H9 (cell line): Measurements from ENCODE around the gene NARS2. TPM values are rescaled to one million over a fixed set of nuclear protein-coding genes. Genes with fewer than 3 reads are reported as not detected.

Source experiments
- DNase-seq: peaks from one replicate; pipeline ENCODE4 v3.0.0-alpha.2; 2017
- H2AFZ ChIP-seq: one replicate; pipeline ENCODE4 v1.6.1; 2013; ENCODE audit warnings: mild to moderate bottlenecking, low read length, control low read depth, moderate library complexity
- H2AK5ac ChIP-seq: 2 replicates; pipeline ENCODE4 v1.6.1; 2013; ENCODE audit warnings: low read length, control low read depth, mixed read lengths; ENCODE audit not compliant: insufficient read length
- H2BK120ac ChIP-seq: one replicate; pipeline ENCODE4 v1.6.1; 2013; ENCODE audit warnings: low read depth, mild to moderate bottlenecking, low read length, control low read depth, inconsistent platforms; ENCODE audit not compliant: poor library complexity, severe bottlenecking
- H2BK12ac ChIP-seq: 2 replicates; pipeline ENCODE4 v1.6.1; 2013; ENCODE audit warnings: low read length, control low read depth, mixed read lengths, low read depth; ENCODE audit not compliant: insufficient read length
- H2BK15ac ChIP-seq: 2 replicates; pipeline ENCODE4 v1.6.1; 2013; ENCODE audit warnings: low read depth, low read length, control low read depth
- H2BK20ac ChIP-seq: one replicate; pipeline ENCODE4 v1.6.1; 2013; ENCODE audit warnings: low read depth, mild to moderate bottlenecking, low read length, control low read depth, inconsistent platforms; ENCODE audit not compliant: poor library complexity, severe bottlenecking
- H2BK5ac ChIP-seq: 2 replicates; pipeline ENCODE4 v1.6.1; 2013; ENCODE audit warnings: low read length, control low read depth, mixed read lengths; ENCODE audit not compliant: insufficient read length
- H3K14ac ChIP-seq: 2 replicates; pipeline ENCODE4 v1.6.1; 2013; ENCODE audit warnings: low read length, control low read depth; ENCODE audit not compliant: insufficient read depth
- H3K18ac ChIP-seq: 2 replicates; pipeline ENCODE4 v1.6.1; 2013; ENCODE audit warnings: low read depth, mild to moderate bottlenecking, mixed read lengths, low read length, control low read depth; ENCODE audit not compliant: insufficient read length
- H3K23ac ChIP-seq: 2 replicates; pipeline ENCODE4 v1.6.1; 2013; ENCODE audit warnings: low read length, control low read depth, mixed read lengths, low read depth; ENCODE audit not compliant: insufficient read length
- H3K23me2 ChIP-seq: 2 replicates; pipeline ENCODE4 v1.6.1; 2013; ENCODE audit warnings: low read depth, mild to moderate bottlenecking, mixed read lengths, low read length, control low read depth; ENCODE audit not compliant: insufficient read length, poor library complexity, severe bottlenecking
- H3K27ac ChIP-seq: 2 replicates; pipeline ENCODE4 v1.5.1; 2013; ENCODE audit warnings: low read length, control low read depth, mixed read lengths, low read depth; ENCODE audit not compliant: insufficient read length
- H3K27me3 ChIP-seq: 2 replicates; pipeline ENCODE4 v1.6.1; 2013; ENCODE audit warnings: low read length, control low read depth, inconsistent platforms; ENCODE audit not compliant: insufficient read depth
- H3K4ac ChIP-seq: 2 replicates; pipeline ENCODE4 v1.6.1; 2013; ENCODE audit warnings: low read depth, mild to moderate bottlenecking, control low read depth, inconsistent platforms, low read length, moderate library complexity
- H3K4me1 ChIP-seq: 2 replicates; pipeline ENCODE4 v1.6.1; 2013; ENCODE audit warnings: low read length, control low read depth, inconsistent platforms; ENCODE audit not compliant: insufficient read depth
- H3K4me2 ChIP-seq: 2 replicates; pipeline ENCODE4 v1.6.1; 2013; ENCODE audit warnings: low read length, control low read depth, mixed read lengths; ENCODE audit not compliant: insufficient read length, insufficient read depth
- H3K56ac ChIP-seq: 2 replicates; pipeline ENCODE4 v1.6.1; 2013; ENCODE audit warnings: low read depth, mild to moderate bottlenecking, mixed read lengths, low read length, control low read depth; ENCODE audit not compliant: insufficient read length
- H3K79me1 ChIP-seq: 2 replicates; pipeline ENCODE4 v1.6.1; 2013; ENCODE audit warnings: low read depth, mild to moderate bottlenecking, moderate library complexity, low read length, control low read depth, inconsistent platforms; ENCODE audit not compliant: insufficient read depth, poor library complexity, severe bottlenecking
- H3K79me2 ChIP-seq: 2 replicates; pipeline ENCODE4 v1.6.1; 2013; ENCODE audit warnings: low read length, control low read depth, inconsistent platforms; ENCODE audit not compliant: insufficient read depth
- H3K9ac ChIP-seq: 2 replicates; pipeline ENCODE4 v1.6.1; 2013; ENCODE audit warnings: low read length, control low read depth, mixed read lengths; ENCODE audit not compliant: insufficient read length; ENCODE audit errors: extremely low read depth
- H3K9me3 ChIP-seq: one replicate; pipeline ENCODE4 v1.6.1; 2013; ENCODE audit warnings: low read depth, low read length, inconsistent platforms; ENCODE audit not compliant: control insufficient read depth
- H3T11ph ChIP-seq: one replicate; pipeline ENCODE4 v1.6.1; 2013; ENCODE audit warnings: mild to moderate bottlenecking, low read length, control low read depth, inconsistent platforms
- H4K20me1 ChIP-seq: one replicate; pipeline ENCODE4 v1.6.1; 2013; ENCODE audit not compliant: control insufficient read depth, insufficient read length, insufficient read depth
- H4K5ac ChIP-seq: 2 replicates; pipeline ENCODE4 v1.6.1; 2013; ENCODE audit warnings: low read depth, mild to moderate bottlenecking, mixed read lengths, low read length, control low read depth; ENCODE audit not compliant: insufficient read length
- H4K8ac ChIP-seq: replicated peaks from 2 replicates; pipeline ENCODE4 v1.6.1; 2013; ENCODE audit warnings: low read length, control low read depth, mixed read lengths, low read depth; ENCODE audit not compliant: insufficient read length
- H4K91ac ChIP-seq: 2 replicates; pipeline ENCODE4 v1.6.1; 2013; ENCODE audit warnings: low read depth, mild to moderate bottlenecking, moderate library complexity, mixed read lengths, low read length, control low read depth; ENCODE audit not compliant: insufficient read length
- H3K27ac Mint-ChIP-seq, 3 experiments: 2 replicates in 2 of 3; 3 replicates in 1 of 3; pipeline ENCODE4 v1.8.0; 2020 to 2021; ENCODE audit warnings: mixed read lengths in 3 of 3, mild to moderate bottlenecking in 1 of 3, moderate library complexity in 1 of 3
- H3K27me3 Mint-ChIP-seq: 2 replicates; pipeline ENCODE4 v1.8.0; 2021; ENCODE audit warnings: low read depth, mild to moderate bottlenecking, moderate library complexity, mixed read lengths
- H3K36me3 Mint-ChIP-seq, 3 experiments: 2 replicates in 2 of 3; 3 replicates in 1 of 3; pipeline ENCODE4 v1.8.0; 2020 to 2021; ENCODE audit warnings: low read depth in 3 of 3, mixed read lengths in 3 of 3; ENCODE audit not compliant: insufficient read depth in 1 of 3
- H3K4me1 Mint-ChIP-seq, 2 experiments: 2 replicates each; pipeline ENCODE4 v1.8.0; 2020; ENCODE audit warnings: mixed read lengths in 2 of 2
- H3K4me3 Mint-ChIP-seq, 2 experiments: 2 replicates in 1 of 2; 3 replicates in 1 of 2; pipeline ENCODE4 v1.8.0; 2020 to 2021; ENCODE audit warnings: mild to moderate bottlenecking in 2 of 2, mixed read lengths in 2 of 2, moderate library complexity in 1 of 2
- H3K9me3 Mint-ChIP-seq, 2 experiments: 2 replicates in 1 of 2; 3 replicates in 1 of 2; pipeline ENCODE4 v1.8.0; 2020; ENCODE audit warnings: mild to moderate bottlenecking in 2 of 2, mixed read lengths in 2 of 2, moderate library complexity in 1 of 2
- WGBS: extraction: QIAGEN DNeasy Blood & Tissue Kit; methylation state at CpG from one replicate; pipeline ENCODE4 v1.1.7; 2013; ENCODE audit warnings: missing lambda C conversion rate, low lambda C conversion rate, mixed read lengths; ENCODE audit not compliant: insufficient read length; ENCODE audit errors: extremely low coverage; 5-methylcytosine and 5-hydroxymethylcytosine counted together
- total RNA-seq: library from RNA; stranded (reverse); gene quantifications from 2 replicates; pipeline ENCODE4 v1.2.1, GENCODE V29; 2021
- TF ChIP-seq, protein P1 (sequence below): fragments of 200-600 bp; sonication (generic); conservative IDR thresholded peaks from 3 replicates; pipeline ENCODE4 v1.8.0; 2021; ENCODE audit warnings: antibody characterized with exemption, mild to moderate bottlenecking

Gene NARS2
- total RNA-seq, 1 experiment from 2014 or later, result 29.7 TPM

GRCh38 chr11:78423241-78423640, 151.4 kb downstream of the NARS2 start:
- Histone ChIP-seq H4K5ac (no peak overlapping the region), H2AK5ac (no peak overlapping the region), H3T11ph (no peak overlapping the region), H3K27ac (no peak overlapping the region), H2BK5ac (no peak overlapping the region), H3K27me3 (peaks cover 5% of the 10 kb centered on the region), H4K20me1 (peaks cover 2% of the 10 kb centered on the region), H3K4me1 (peaks cover 10% of the 10 kb centered on the region; the same call in 1 of the 2 replicates), H3K9ac (no peak overlapping the region), H2BK120ac (no peak overlapping the region), H3K4ac (no peak overlapping the region), H2AFZ (no peak overlapping the region), H3K14ac (no peak overlapping the region), H3K23ac (no peak overlapping the region), H4K91ac (no peak overlapping the region), H3K23me2 (peaks cover 4% of the 10 kb centered on the region), H2BK20ac (no peak overlapping the region), H2BK15ac (no peak overlapping the region), H3K18ac (no peak overlapping the region), H3K56ac (no peak overlapping the region), H3K79me2 (no peaks in the 10 kb centered on the region), H4K8ac (no peak overlapping the region), H3K4me2 (no peak overlapping the region), H3K9me3 (no peaks in the 10 kb centered on the region), H3K79me1 (no peaks in the 10 kb centered on the region), H2BK12ac (no peak overlapping the region)
- no peak overlapping the region for H3K4me3 Mint-ChIP-seq
- H3K27ac Mint-ChIP-seq, result no peak overlapping the region
- WGBS, result no CpG with 5 or more reads among the region's 2 CpGs
- H3K9me3 Mint-ChIP-seq, result no peaks in the 10 kb centered on the region
- TF ChIP-seq, protein P1, sequence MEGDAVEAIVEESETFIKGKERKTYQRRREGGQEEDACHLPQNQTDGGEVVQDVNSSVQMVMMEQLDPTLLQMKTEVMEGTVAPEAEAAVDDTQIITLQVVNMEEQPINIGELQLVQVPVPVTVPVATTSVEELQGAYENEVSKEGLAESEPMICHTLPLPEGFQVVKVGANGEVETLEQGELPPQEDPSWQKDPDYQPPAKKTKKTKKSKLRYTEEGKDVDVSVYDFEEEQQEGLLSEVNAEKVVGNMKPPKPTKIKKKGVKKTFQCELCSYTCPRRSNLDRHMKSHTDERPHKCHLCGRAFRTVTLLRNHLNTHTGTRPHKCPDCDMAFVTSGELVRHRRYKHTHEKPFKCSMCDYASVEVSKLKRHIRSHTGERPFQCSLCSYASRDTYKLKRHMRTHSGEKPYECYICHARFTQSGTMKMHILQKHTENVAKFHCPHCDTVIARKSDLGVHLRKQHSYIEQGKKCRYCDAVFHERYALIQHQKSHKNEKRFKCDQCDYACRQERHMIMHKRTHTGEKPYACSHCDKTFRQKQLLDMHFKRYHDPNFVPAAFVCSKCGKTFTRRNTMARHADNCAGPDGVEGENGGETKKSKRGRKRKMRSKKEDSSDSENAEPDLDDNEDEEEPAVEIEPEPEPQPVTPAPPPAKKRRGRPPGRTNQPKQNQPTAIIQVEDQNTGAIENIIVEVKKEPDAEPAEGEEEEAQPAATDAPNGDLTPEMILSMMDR, result no peak
- no peaks in the 10 kb centered on the region for H3K36me3 Mint-ChIP-seq
- peaks cover 22% of the 10 kb centered on the region for H3K27me3 Mint-ChIP-seq
- no peak for DNase-seq
- H3K4me1 Mint-ChIP-seq, result peaks cover 38 to 39% of the 10 kb centered on the region in 2 experiments
